Left colon (tissue), 2 donors: Measurements from ENCODE around the gene GALE. TPM values are rescaled to one million over a fixed set of nuclear protein-coding genes. Genes with fewer than 3 reads are reported as not detected.
A peak's percentile ranks its signal among the peaks of the same experiment; 100 is the strongest.

ENCODE experiments used
- ATAC-seq: fragments of 200-7000 bp; cut with Tn5 transposase; one replicate; pipeline ENCODE4 v1.9.1; 2020; ENCODE audit warnings: mild to moderate bottlenecking, moderate library complexity
- DNase-seq, 2 donors: peaks; one replicate each; pipeline ENCODE4 v3.0.0-alpha.2; 2020
- intact Hi-C, 2 donors: fragments of 100-400 bp; cut with DNase I in 1 of 2; cut with micrococcal nuclease in 1 of 2; formaldehyde crosslinking; loops; one replicate each; pipeline versions ENCODE4 v1.11.2 to v1.14.0; 2022; cut with DNase I, micrococcal nuclease
- total RNA-seq, 2 donors: library from RNA; stranded (reverse); fragmentation: NEBNext Ultra II Directional; extraction: Animal tissue kit (Norgen Biotek cat#: 25700); gene quantifications; one replicate each; pipeline ENCODE4 v1.2.1, GENCODE V29; 2021
- donor health status: DM: no; HTN: no; CAD: no.
- donor health status: DM: yes; HTN: yes; CAD: no.

Gene GALE
- total RNA-seq, 2 donors from 2014 or later, result 129 to 183 TPM

- intact Hi-C loops, result loop anchor here in 1 of 2 donors (5.0 kb wide), 1 partner anchor 144 kb away; no protein-coding TSS in a partner anchor
- DNase-seq (no peak), ATAC-seq (no peak)
These were observed 27.7 kb downstream of the GALE start for GRCh38 chr1:23772854-23773242.

GRCh38 chr1:23772049-23772853 is 28.3 kb downstream of the GALE start:
- ATAC-seq, result peak; percentile 90
- DNase-seq, result peak; percentile 77 to 92
- intact Hi-C loops, result loop anchor here in 1 of 2 donors (5.0 kb wide), 1 partner anchor 145 kb away; no protein-coding TSS in a partner anchor

DNA sequence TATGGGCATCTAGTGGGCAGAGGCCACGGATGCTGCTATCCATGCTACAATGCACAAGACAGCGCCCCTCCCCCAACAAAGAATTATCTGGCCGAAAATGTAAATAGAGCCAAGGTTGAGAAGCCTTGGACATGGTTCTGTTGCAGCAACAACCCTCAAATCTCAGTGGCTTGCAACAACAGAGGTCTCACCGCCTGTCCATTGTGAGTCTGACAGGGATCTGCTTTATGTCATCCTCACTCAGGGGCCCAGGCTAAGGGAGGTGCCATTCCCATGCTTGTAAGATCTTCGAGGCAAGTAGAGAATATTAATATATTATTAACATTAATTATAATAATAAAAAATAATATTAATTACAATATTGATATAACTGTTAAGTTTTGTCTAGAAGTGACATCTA is 31.8 kb downstream of the GALE start:
- ATAC-seq (no peak), DNase-seq (no peak)
- intact Hi-C loops, result no loop called here

DNA sequence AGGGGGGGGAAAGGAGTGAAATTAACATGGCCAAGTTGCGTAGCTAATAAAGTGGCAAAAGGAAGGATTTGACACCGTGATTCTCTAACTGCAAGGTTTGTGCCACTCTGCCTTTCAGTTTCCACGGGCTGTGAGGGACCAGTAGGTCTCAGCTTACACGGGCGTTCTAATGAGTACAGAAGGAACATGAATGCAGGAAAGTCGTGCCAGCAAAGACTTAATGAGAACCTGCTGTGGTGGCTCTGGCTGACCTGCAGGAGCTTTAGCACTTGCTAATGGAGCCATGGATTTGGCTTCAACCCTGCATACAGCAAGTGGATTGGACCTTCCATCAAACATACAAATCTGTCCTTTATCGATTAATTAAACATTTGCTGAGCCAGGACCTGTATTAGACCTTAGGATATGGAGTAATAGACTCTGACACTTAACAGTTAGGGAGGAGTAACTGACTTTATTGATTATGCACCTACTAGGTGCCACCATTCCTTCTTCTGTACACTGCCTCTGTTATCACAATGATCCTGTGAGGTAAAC is 37.4 kb downstream of the GALE start:
- ATAC-seq, result no peak
- no peak for DNase-seq

GRCh38 chr1:23759277-23759676 is 41.3 kb downstream of the GALE start:
- DNase-seq (no peak), ATAC-seq (peak; percentile 38)
- intact Hi-C loops, result no loop called here

More for the DNA sequence above, 37.4 kb downstream of the GALE start:
- intact Hi-C loops, result no loop called here

DNA sequence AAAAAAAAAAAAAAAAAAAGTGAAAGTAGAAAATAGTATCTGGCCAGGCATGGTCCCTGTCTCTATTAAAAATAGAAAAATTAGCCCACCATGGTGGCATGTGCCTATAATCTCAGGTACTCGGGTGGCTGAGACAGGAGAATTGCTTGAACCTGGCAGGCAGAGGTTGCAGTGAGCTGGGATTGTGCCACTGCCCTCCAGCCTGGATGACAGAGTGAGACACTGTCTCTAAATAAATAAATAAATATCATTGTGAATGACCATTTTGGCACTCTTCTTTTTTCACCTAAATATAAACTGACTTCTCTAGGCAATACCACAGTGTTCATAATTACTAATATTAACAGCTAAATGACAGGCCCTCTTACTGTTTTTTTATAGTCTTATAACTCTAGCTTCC is 42.7 kb downstream of the GALE start:
- ATAC-seq, result no peak
- intact Hi-C loops, result no loop called here
- no peak for DNase-seq

DNA sequence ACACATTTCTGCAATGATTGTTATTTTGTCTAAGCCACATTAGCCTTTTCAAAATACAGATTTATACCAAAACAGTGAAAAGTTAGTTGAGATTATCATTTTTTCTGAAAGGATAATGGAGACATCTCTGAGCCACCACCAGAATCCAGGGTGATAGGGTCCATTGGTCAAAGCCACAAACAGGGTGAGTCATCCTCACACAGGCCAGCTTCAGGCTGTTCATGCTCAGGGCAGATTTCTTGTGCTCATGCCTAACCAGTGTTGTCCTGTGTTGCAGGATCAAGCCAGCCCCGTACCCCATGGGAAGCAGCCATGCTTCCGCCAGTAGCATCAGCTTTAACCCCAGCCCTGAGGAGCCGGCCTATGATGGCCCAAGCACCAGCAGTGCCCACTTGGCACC is 43.9 kb downstream of the GALE start:
- intact Hi-C loops, result no loop called here
- ATAC-seq (peak; percentile 24), DNase-seq (no peak)

- no peak for ATAC-seq
- DNase-seq, result no peak
- intact Hi-C loops, result no loop called here
These were observed 47.6 kb downstream of the GALE start for GRCh38 chr1:23752909-23753308.

DNA sequence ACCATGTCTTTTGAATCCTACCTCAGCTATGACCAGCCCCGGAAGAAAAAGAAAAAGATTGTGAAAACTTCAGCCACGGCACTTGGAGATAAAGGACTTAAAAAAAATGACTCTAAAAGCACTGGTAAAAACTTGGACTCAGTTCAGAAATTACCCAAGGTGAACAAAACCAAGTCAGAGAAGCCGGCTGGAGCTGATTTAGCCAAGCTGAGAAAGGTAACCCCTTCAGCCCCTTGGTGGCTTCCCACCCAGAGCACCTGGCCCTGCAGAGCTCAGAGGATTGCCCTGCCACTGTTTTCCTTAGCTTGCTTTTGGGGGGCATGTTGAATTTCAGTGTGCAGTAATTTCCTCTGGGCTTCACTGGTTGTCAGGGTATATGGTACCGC is 48.7 kb downstream of the GALE start:
- intact Hi-C loops, result no loop called here
- ATAC-seq (no peak), DNase-seq (no peak)

DNA sequence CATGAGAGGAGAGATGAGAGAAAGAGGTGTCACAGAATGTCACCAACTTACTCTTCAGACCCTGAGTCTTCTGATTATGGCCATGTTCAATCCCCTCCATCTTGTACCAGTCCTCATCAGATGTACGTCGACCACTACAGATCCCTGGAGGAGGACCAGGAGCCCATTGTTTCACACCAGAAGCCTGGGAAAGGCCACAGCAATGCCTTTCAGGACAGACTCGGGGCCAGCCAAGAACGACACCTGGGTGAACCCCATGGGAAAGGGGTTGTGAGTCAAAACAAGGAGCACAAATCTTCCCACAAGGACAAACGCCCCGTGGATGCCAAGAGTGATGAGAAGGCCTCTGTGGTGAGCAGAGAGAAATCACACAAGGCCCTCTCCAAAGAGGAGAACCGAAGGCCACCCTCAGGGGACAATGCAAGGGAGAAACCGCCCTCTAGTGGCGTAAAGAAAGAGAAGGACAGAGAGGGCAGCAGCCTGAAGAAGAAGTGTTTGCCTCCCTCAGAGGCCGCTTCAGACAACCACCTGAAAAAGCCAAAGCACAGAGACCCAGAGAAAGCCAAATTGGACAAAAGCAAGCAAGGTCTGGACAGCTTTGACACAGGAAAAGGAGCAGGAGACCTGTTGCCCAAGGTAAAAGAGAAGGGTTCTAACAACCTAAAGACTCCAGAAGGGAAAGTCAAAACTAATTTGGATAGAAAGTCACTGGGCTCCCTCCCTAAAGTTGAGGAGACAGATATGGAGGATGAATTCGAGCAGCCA is 49.3 kb downstream of the GALE start:
- ATAC-seq, result peak; percentile 91
- intact Hi-C loops, result no loop called here
- DNase-seq, result peak in 1 of 2 donors; percentile 38

DNA sequence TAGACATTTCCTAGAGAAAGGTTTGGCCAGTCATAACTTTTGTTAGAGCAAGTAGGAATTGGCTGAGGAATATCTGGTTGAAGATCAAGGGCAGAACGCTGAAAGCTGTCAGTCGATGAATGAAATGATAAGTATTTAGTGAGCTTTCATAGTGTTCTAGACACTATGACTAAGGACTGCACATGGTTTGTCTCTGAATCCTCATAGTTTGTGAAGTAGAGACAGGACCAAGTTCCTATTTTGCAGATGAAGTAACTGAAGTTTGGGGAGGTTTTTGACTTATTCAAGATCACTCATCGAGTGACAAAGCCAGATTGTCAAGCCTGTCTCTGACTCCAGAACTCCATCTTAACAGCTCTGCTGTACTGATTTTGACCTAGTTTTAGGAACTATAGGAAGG is 52.5 kb downstream of the GALE start:
- intact Hi-C loops, result no loop called here
- DNase-seq (no peak), ATAC-seq (no peak)

Other genes with a start within 250 kb of the GALE start
- 100 to 1,000 TPM; 131 to 223 TPM for gene ID3, start 241.3 kb downstream of the GALE start, total RNA-seq
- gene RPL11, start 108.9 kb downstream of the GALE start, total RNA-seq, result 100 to 1,000 TPM; 818 to 848 TPM
- gene ELOA, start 57.3 kb downstream of the GALE start, total RNA-seq, result 10 to 100 TPM; 29.6 to 34.7 TPM
- 10 to 100 TPM; 38.2 to 43.4 TPM for gene PITHD1, start 22.3 kb downstream of the GALE start, total RNA-seq
- gene LYPLA2, start 9.6 kb downstream of the GALE start, total RNA-seq, result 10 to 100 TPM; 85.3 to 97.2 TPM
- 10 to 100 TPM; 85.3 to 95.1 TPM for gene HMGCL, start 24.7 kb upstream of the GALE start, total RNA-seq
- 100 to 1,000 TPM; 157 to 212 TPM for gene FUCA1, start 67.5 kb upstream of the GALE start, total RNA-seq
- under 1 TPM; 0.09 to 0.39 TPM for gene CNR2, start 112.6 kb upstream of the GALE start, total RNA-seq
- 100 to 1,000 TPM; 111 to 156 TPM for gene PNRC2, start 159.1 kb upstream of the GALE start, total RNA-seq
- 10 to 100 TPM; 66.5 to 84.0 TPM for gene SRSF10, start 179.6 kb upstream of the GALE start, total RNA-seq